SU-DHL-6 (cell line): ENCODE measurements around the gene IL20RB.

Source experiments
- H2AFZ ChIP-seq: fragments of 200-600 bp; sonication (generic); 2 replicates; pipeline ENCODE4 v1.6.1; 2014; ENCODE audit warnings: low read depth, mild to moderate bottlenecking, moderate library complexity, mixed read lengths, antibody characterized with exemption, low read length; ENCODE audit not compliant: severe bottlenecking
- H3F3A ChIP-seq: fragments of 200-600 bp; shearing (Covaris generic); 2 replicates; pipeline ENCODE4 v1.6.0; 2016; ENCODE audit warnings: antibody characterized with exemption, mild to moderate bottlenecking; ENCODE audit not compliant: insufficient read depth
- H3K27ac ChIP-seq: fragments of 200-600 bp; sonication (generic); 2 replicates; pipeline ENCODE4 v1.5.1; 2016; ENCODE audit warnings: low read depth, mild to moderate bottlenecking, low read length, moderate library complexity, mixed read lengths
- H3K27me3 ChIP-seq: fragments of 200-600 bp; sonication (generic), shearing (Covaris generic); 2 replicates; pipeline ENCODE4 v1.6.0; 2014; ENCODE audit warnings: mild to moderate bottlenecking, low read length
- H3K36me3 ChIP-seq: fragments of 200-600 bp; sonication (generic); 2 replicates; pipeline ENCODE4 v1.6.1; 2014; ENCODE audit warnings: mild to moderate bottlenecking, low read length, mixed read lengths
- H3K4me2 ChIP-seq: fragments of 300-600, 200-600 bp; shearing (Covaris generic), sonication (generic); 2 replicates; pipeline ENCODE4 v1.6.0; 2014; ENCODE audit warnings: low read length, low read depth, mild to moderate bottlenecking; ENCODE audit not compliant: poor library complexity, severe bottlenecking
- H3K4me3 ChIP-seq: fragments of 200-600 bp; sonication (generic); 2 replicates; pipeline ENCODE4 v1.5.1; 2014; ENCODE audit warnings: antibody characterized with exemption, low read length, mild to moderate bottlenecking, mixed read lengths; ENCODE audit not compliant: insufficient read depth, poor library complexity, severe bottlenecking
- H3K79me2 ChIP-seq: fragments of 200-600 bp; sonication (generic); 2 replicates; pipeline ENCODE4 v1.6.1; 2014; ENCODE audit warnings: mild to moderate bottlenecking, low read length, moderate library complexity; ENCODE audit not compliant: insufficient read depth
- H3K9ac ChIP-seq: fragments of 200-600 bp; sonication (generic); 2 replicates; pipeline ENCODE4 v1.7.0; 2014; ENCODE audit warnings: mild to moderate bottlenecking, low read length
- H3K9me2 ChIP-seq: fragments of 200-600 bp; sonication (generic); replicated peaks from 2 replicates; pipeline ENCODE4 v1.6.1; 2014; ENCODE audit warnings: low read length; ENCODE audit not compliant: insufficient read depth
- H3K9me3 ChIP-seq: fragments of 200-600 bp; sonication (generic); 2 replicates; pipeline ENCODE4 v1.6.1; 2014; ENCODE audit warnings: low read length, mixed read lengths; ENCODE audit not compliant: insufficient read depth
- H4K20me1 ChIP-seq: fragments of 200-600 bp; sonication (generic); 2 replicates; pipeline ENCODE4 v1.6.1; 2014; ENCODE audit warnings: low read depth, mild to moderate bottlenecking, antibody characterized with exemption, low read length, moderate library complexity, mixed read lengths
- EZH2phosphoT487 ChIP-seq: fragments of 200-600 bp; sonication (generic), shearing (Covaris generic); conservative IDR thresholded peaks from 2 replicates; pipeline ENCODE4 v1.6.1; 2018; ENCODE audit warnings: mild to moderate bottlenecking, antibody characterized with exemption, low read length, moderate library complexity, mixed read lengths
- TF ChIP-seq, protein P1 (sequence below): fragments of 200-600 bp; sonication (generic); IDR thresholded peaks from one replicate; pipeline ENCODE4 v1.5.1; 2017; ENCODE audit warnings: antibody characterized with exemption, mild to moderate bottlenecking, low read length, moderate library complexity; ENCODE audit not compliant: insufficient read depth, poor library complexity, severe bottlenecking

IL20RB gene

DNA sequence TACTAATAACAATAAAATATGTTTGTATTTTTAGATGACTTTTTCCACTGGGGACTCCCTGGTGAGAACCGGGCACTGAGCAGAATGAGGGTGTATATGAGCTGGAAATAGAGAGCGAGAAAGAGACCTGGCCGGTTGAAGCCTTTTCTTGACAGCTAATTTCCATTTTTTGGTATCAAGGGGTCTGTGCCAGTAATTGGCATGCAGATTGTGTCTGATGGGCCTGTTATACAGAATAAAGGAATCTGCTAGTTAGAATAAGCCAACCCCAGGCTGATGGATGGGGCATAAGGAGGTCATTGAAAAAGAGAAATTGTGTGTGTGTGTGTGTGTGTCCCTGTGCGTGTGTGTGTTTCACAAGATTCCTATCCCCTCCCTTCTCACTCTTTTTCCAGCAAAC lies 83.9 kb downstream of the IL20RB start:
- H3K4me3 ChIP-seq, result no peak overlapping the region
- no peaks in the 10 kb centered on the region for H3K27me3 ChIP-seq
- H4K20me1 ChIP-seq, result no peaks in the 10 kb centered on the region
- no peak overlapping the region for H3K9ac ChIP-seq
- no peaks in the 10 kb centered on the region for H3K79me2 ChIP-seq
- H3K4me2 ChIP-seq, result no peak overlapping the region
- no peaks in the 10 kb centered on the region for H3K9me3 ChIP-seq
- no peak overlapping the region for H3K27ac ChIP-seq
- no peaks in the 10 kb centered on the region for H3K36me3 ChIP-seq
- no peak for TF ChIP-seq EZH2phosphoT487
- TF ChIP-seq, protein P1, sequence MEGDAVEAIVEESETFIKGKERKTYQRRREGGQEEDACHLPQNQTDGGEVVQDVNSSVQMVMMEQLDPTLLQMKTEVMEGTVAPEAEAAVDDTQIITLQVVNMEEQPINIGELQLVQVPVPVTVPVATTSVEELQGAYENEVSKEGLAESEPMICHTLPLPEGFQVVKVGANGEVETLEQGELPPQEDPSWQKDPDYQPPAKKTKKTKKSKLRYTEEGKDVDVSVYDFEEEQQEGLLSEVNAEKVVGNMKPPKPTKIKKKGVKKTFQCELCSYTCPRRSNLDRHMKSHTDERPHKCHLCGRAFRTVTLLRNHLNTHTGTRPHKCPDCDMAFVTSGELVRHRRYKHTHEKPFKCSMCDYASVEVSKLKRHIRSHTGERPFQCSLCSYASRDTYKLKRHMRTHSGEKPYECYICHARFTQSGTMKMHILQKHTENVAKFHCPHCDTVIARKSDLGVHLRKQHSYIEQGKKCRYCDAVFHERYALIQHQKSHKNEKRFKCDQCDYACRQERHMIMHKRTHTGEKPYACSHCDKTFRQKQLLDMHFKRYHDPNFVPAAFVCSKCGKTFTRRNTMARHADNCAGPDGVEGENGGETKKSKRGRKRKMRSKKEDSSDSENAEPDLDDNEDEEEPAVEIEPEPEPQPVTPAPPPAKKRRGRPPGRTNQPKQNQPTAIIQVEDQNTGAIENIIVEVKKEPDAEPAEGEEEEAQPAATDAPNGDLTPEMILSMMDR, result no peak
- H2AFZ ChIP-seq, result no peak overlapping the region
- H3F3A ChIP-seq, result no peaks in the 10 kb centered on the region
- H3K9me2 ChIP-seq, result no peaks in the 10 kb centered on the region

DNA sequence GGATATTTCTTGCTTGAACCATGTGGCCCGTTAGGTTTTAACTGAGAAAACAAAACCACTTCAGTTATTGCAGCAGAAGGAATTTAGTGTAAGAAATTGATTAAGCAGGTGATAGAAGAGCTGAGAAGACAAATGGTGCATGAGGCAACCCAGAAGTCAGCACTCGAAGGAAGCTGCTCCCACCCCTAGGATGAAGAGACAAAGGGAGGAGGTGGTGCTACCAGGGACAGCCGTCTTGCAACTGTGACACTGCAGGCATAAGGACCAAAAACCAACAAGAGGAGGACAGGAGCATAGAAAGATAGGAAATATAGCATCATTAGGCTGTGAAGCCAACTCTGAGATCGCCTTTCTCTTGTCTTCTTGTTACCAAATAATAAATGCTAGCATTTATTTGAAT lies 89.0 kb downstream of the IL20RB start:
- H4K20me1 ChIP-seq, result no peaks in the 10 kb centered on the region
- no peaks in the 10 kb centered on the region for H3K9me2 ChIP-seq
- TF ChIP-seq, protein P1, result no peak
- no peak for TF ChIP-seq EZH2phosphoT487
- H3K9ac ChIP-seq, result no peak overlapping the region
- H3K27me3 ChIP-seq, result no peaks in the 10 kb centered on the region
- no peak overlapping the region for H3K4me2 ChIP-seq
- H3K27ac ChIP-seq, result no peak overlapping the region
- no peaks in the 10 kb centered on the region for H3K36me3 ChIP-seq
- H2AFZ ChIP-seq, result no peak overlapping the region
- no peaks in the 10 kb centered on the region for H3K9me3 ChIP-seq
- no peaks in the 10 kb centered on the region for H3F3A ChIP-seq
- H3K4me3 ChIP-seq, result no peak overlapping the region
- no peaks in the 10 kb centered on the region for H3K79me2 ChIP-seq

DNA sequence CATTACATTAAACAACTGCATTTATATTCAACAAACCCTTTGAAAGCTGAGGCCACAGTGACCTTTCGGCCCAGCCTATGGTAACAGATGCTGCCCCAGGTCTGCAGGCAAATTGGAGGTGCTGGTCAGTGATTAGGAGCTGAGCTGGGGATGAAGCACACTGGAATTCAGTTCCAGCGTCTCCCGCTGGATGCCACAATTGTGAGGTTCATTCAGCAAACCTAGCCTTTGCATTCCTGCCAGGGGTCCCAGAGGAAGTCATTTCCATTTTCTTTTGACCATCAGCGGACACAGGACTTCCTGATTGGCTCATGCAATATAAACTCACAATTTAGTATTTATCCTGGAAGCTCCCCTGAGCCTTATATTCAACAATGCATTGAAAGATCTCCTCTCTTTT lies 89.5 kb downstream of the IL20RB start:
- no peaks in the 10 kb centered on the region for H3K9me3 ChIP-seq
- no peak for TF ChIP-seq EZH2phosphoT487
- TF ChIP-seq, protein P1, result no peak
- H2AFZ ChIP-seq, result no peak overlapping the region
- no peak overlapping the region for H3K4me3 ChIP-seq
- no peaks in the 10 kb centered on the region for H3K27me3 ChIP-seq
- H3K9ac ChIP-seq, result no peak overlapping the region
- no peaks in the 10 kb centered on the region for H4K20me1 ChIP-seq
- no peaks in the 10 kb centered on the region for H3F3A ChIP-seq
- no peak overlapping the region for H3K4me2 ChIP-seq
- no peak overlapping the region for H3K27ac ChIP-seq
- no peaks in the 10 kb centered on the region for H3K36me3 ChIP-seq
- no peaks in the 10 kb centered on the region for H3K9me2 ChIP-seq
- no peaks in the 10 kb centered on the region for H3K79me2 ChIP-seq

DNA sequence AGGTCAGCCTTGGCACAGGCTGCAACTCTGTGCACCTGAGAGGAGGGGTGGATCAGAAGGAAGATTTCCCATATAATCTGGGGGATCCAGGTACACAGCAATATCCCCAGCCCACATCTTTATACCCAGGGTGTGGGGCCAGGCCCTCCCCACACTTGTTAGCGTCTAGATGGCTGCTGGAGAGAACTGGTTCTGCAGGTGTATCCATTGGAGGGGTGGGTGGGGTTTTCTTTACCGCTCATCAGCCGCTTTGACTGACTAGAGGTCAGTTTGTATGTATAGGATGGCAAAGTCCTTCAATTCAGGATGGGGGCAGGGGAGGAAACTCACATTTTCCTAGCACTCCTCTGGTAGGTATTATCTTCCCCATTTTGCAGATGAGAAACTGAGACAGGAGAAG lies 92.5 kb downstream of the IL20RB start:
- TF ChIP-seq, protein P1, result no peak
- no peak for TF ChIP-seq EZH2phosphoT487

More for the DNA sequence above, 92.5 kb downstream of the IL20RB start:
- Histone ChIP-seq H3K9ac (no peak overlapping the region), H3K27ac (no peak overlapping the region), H3K27me3 (no peaks in the 10 kb centered on the region), H3K9me3 (no peaks in the 10 kb centered on the region), H3K79me2 (no peaks in the 10 kb centered on the region), H4K20me1 (no peaks in the 10 kb centered on the region), H3K9me2 (no peaks in the 10 kb centered on the region), H2AFZ (no peak overlapping the region), H3K4me2 (no peak overlapping the region), H3K4me3 (no peak overlapping the region), H3K36me3 (no peaks in the 10 kb centered on the region), H3F3A (no peaks in the 10 kb centered on the region)
